NCI-H2029 treated with DMSO at 0.1 percent for 48 hours (cell line): ENCODE results near the gene ASXL3.

ENCODE experiments used
- DNase-seq: peaks from one replicate; lab custom pipeline; 2025; lab: John Stamatoyannopoulos, UW

The ASXL3 gene

DNA sequence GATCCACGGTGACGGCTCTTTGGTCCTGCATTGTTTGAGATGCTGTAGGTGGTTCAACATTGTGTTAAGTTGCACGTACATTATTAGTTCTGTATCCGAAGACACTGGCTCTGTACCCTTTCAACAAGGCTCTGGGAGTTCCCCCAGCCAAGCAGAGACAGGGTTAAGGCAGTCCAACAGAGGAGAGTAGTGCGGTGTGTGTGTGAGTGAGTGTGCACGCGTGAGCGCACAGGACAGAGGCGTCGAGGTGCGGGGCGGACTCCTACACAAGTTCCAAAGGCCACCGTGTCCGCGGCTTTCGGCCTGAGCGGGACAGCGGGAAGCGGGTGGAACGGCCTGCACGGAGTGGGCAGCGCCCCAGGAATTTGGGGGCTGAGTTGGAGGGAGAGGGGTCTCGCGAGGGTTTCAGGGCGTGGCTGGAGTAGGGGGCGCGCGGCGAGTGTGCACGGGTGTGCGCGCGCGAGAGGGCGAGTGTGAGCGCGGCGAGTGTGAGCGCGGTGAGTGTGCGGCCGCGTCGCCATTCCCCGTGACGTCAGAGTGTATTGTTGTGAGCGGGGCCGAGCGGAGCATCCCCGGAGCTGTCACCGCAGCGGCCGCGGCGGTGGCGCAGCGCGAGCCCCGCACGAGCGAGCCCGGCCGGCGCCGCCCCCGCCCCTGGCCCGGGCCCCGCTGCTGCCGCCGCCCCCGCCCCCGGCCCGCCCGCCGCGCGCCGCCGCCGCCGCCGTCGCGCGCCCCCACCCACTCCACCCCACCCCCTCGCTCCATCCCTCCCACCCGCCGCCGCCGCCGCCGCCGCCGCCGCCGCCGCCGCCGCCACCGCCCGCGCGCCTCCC, at the start of gene ASXL3:
TSS of gene ASXL3 (plus strand) at position 535 of the 833 bp plus-strand sequence. CDS start 413 bp downstream, outside the sequence.
- peak; percentile 29 for DNase-seq

- no peak for DNase-seq
Observed at GRCh38 chr18:33532978-33533377, 45.0 kb upstream of the ASXL3 start.

DNA sequence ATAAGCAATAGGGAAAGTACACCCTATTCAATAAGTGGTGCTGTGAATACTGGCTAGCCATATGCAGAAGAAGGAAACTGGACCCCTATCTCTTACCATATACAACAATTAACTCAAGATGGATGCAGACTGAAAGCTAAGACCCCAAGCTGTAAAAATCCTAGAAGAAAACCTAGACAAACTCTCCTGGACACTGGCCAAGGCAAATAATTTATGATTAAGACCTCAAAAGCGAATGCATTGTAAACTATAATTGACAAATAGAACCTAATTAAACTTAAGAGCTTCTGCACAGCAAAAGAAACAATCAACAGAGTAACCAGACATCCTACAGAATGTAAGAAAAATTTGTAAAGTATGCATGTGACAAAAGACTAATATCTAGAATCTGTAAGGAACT, 41.1 kb upstream of the ASXL3 start:
- DNase-seq, result no peak

DNA sequence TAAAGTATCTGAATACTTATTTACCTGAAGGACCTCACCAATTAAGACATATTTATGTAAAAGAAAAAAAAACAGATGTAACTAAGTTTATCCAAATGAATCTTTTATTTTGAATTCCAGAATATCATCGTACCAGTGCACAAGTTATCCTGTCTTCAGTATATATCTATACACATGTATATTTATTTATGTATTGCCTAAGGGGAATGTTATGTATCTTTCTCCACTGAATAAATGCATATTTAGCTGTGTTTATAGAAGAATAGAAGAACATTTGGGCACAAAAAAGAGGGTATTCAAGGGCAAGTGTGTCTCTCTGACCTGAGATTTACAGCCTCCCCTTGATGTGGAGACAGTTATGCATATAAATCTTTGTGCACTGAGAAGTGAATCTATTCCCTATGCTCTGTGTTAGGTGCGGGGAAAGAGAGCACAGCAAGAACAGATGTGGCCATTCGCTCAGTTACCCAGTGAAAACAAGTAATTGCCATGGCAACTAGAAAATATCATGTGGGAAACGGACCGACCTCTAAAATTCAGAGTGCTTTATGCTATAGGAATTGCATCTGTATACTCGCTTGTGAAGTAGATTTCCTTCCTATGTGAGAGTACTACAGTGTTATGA, 39.5 kb upstream of the ASXL3 start:
- DNase-seq, result no peak

- no peak for DNase-seq
Observed at GRCh38 chr18:33540392-33540791, 37.6 kb upstream of the ASXL3 start.

GRCh38 chr18:33541316-33541715, 36.7 kb upstream of the ASXL3 start:
- no peak for DNase-seq

DNA sequence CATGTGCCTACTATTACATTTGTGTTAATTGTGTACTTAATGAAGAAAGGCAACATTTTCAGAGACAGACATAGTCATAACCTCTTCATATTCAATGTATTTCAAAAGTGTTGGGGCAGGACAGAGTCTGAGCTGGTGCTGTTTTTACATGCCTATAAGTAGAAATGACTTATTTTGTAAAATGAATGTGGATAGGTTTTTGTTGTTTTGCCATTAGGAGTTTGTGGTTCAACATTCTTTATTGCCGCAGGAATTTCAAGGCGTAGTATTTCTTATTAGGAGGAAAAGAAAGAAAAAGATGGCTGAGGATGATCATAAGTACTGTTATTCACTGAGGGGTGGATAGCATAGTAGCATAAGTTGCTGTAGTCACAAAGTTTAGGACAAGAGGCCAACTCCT, 21.2 kb upstream of the ASXL3 start:
- no peak for DNase-seq

DNA sequence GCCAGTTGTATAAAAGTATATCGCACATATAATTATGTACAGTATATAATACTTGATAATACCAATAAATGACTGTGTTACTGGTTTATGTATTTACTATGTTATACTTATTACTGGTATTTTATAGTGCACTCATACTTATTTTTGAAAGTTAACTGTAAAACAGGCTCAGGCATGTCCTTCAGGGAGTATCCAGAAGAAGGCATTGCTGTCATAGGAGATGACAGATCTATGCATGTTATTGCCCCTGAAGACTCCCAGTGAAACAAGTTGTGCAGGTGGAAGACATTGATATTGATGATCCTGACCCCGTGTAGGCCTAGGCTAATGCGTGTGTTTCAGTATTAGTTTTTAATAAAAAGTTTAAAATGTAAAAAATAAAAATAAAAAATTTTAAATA, 20.3 kb upstream of the ASXL3 start:
- DNase-seq, result no peak

GRCh38 chr18:33558529-33558928, 19.5 kb upstream of the ASXL3 start:
- DNase-seq, result no peak

DNA sequence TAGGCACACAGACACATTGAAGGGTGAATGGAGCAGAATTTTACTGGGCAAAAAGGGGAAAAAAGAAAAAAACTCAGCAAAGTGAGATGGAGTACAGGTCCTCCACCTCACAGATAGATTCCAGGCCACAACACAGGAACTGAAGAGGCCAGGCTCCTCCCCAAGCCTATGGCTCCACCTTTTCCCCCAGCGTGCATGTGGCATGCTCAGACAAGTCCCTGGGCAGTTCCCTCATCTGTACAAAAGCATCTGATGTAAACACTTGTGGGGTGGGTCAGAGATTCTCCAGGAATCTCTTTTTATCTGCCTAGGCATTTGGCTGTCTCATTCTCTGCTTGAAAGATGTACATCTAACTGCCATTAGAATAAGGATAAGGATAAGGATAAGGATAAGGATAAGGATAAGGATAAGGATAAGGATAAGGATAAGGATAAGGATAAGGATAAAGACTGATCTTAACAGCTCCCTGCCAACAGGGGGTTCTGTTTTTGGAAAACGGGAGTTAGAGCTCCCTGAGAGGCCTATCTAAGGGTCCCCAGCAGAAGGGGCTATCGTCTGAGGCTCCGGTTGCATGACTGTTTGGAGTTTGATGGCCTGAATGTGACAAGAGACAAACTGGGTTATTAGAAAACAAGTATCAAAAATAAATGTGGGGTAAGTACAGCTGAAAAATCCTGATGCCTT, 17.2 kb upstream of the ASXL3 start:
- DNase-seq, result no peak

DNA sequence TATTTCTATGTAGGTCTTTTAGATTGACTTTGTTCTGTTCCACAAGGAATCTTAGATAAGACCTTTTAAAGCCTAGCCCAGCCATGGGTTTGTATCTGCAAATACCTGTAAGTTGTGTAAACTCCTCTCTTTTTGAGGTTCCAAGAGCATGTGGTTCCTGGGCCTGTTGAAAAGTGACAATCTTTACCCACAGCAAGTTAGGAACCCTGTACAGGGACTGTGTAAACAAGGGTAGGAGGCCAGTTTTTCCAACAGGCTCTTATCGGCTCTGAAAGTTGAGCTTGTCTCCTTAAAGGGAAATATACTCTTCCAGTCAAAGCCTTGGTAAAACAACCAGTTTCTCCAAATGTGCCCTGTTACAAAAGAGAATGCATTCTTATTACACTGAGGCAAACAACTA, 15.3 kb upstream of the ASXL3 start:
- no peak for DNase-seq

- no peak for DNase-seq
Observed at GRCh38 chr18:33567705-33568104, 10.3 kb upstream of the ASXL3 start.

- DNase-seq, result no peak
Observed at GRCh38 chr18:33571998-33572787, 5.8 kb upstream of the ASXL3 start.

- no peak for DNase-seq
Observed at GRCh38 chr18:33573193-33573592, 4.8 kb upstream of the ASXL3 start.

GRCh38 chr18:33575451-33575850, 2.6 kb upstream of the ASXL3 start:
- DNase-seq, result no peak

DNA sequence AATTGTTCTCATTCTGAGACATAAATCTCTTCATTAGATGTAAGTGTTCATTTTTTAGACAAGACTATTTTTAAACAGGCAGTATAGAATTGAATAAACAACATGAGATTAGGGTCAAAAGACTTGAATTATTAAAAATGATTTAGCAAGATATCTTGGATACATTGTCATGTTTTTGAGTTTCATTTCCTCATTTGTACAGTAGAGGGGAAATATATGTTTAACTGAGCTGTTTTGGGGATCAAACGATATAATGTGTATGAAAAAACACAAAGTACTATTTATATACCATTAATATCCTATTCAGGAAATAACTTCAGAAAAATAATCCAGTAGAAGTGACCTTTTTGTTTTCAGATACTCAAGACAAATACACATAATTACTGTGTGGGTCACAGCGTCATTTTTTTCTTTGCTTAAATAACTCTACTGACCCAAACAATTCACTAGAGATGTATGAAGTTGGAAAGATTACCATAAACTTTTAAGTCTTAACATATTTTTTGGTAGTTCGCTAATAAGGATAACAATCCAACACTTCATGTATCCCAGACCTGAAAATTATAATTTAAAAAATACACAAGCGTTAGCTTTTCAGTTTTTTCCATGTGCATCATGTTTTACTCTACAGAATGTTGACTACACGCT, 896 bp upstream of the ASXL3 start:
- no peak for DNase-seq

DNA sequence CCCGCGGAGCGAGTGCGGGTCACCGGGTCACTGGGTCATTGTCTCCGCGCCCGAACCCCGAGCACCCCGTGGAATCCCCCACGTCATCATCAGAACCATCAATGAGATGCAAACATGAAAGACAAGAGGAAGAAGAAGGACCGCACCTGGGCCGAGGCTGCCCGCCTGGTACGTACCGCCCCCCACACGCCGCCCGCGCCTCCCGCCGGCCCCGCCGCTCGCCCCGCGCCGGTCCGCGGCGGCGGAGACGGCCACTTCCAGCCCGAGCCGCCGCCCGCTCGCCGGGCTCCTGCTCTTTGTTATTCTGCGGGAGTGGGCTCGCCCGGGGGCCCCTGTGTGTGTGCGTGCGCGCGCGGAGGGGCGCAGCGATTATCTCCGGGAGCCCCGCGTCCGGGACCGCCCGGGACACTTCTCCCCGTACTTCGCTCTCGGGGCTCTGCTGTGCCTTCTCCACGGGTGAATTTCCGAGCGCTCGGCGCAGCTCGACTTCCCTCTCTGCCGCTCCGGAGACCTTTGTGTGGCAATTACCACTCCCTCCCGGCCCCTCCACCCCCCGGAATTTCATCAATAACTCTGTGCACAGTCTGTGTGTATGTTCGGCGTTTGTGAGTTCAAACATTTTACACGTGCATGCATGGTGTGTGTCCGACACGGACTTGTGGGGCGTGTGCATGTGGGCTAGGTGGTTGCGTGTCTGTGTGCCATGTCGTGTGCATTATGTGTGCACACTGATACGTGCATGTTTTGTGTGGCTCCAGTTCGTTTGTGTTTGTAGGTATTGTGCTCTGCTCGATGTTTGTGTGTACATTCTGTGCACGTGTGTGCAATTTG, 714 bp downstream of the ASXL3 start:
- DNase-seq, result peak; percentile 36

GRCh38 chr18:33579349-33580215, 1.6 kb downstream of the ASXL3 start:
- no peak for DNase-seq

DNA sequence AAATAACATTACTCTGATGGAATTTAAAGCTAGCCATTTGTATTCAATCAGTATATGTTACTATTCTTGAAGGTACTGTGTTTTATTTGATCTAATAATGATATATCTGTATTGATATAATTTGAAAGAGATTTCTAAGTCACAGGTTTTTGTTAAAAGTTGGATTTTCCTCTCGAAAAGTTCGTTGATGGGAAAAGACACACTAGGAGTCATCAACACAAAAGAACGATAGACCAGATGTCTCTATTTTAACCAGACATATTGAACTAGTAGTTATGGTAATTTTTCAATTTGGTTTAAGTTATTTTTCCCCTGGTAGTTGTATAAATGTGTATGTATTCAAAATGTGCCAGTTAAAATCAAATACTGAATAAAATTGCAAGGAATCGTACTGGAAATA, 2.5 kb downstream of the ASXL3 start:
- DNase-seq, result no peak

DNA sequence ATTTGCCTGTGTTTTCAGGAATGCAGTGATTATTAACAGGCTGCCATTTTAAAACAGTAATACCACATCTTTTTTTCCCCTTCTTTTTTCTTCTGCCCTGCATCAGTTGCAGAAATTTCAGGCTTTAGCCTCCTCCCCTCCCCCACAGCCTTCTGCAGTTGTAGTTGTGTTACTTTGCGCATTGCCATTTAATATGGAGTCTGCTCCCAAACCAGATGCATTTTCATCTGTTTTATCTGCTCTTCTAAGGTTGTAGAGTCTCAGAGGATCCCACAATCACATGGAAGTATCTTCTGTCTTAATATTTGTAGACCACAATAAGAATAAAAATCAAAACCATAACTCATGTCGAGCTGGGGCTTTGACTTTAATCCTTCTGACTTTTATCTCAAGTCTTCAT, 3.8 kb downstream of the ASXL3 start:
- no peak for DNase-seq
